ENCODE measurements around the gene PIK3R5. TPM values are rescaled to one million over a fixed set of nuclear protein-coding genes. Genes with fewer than 3 reads are reported as not detected.
A peak's percentile ranks its signal among the peaks of the same experiment; 100 is the strongest.

Gene PIK3R5
- total RNA-seq, 1 donor from 2014 or later, result 44.0 TPM

GRCh38 chr17:8930649-8931048 lies 34.9 kb downstream of the PIK3R5 start:
- no peaks in the 10 kb centered on the region for H3K36me3 ChIP-seq
- no peak for DNase-seq
- peaks cover 3% of the 10 kb centered on the region for H3K4me1 ChIP-seq
- no peak overlapping the region for H3K4me3 ChIP-seq
- no peak overlapping the region for H3K27ac ChIP-seq
- intact Hi-C loops (cut with DNase I), result no loop called here
- H3K9me3 ChIP-seq, result peaks cover 15% of the 10 kb centered on the region
- peak; percentile 54 to 65 for ATAC-seq
- H3K27me3 ChIP-seq (ENCODE audit: low read depth), result no peaks in the 10 kb centered on the region
- no peak for TF ChIP-seq CTCF (IDR thresholded peaks at IDR 0.05)

DNA sequence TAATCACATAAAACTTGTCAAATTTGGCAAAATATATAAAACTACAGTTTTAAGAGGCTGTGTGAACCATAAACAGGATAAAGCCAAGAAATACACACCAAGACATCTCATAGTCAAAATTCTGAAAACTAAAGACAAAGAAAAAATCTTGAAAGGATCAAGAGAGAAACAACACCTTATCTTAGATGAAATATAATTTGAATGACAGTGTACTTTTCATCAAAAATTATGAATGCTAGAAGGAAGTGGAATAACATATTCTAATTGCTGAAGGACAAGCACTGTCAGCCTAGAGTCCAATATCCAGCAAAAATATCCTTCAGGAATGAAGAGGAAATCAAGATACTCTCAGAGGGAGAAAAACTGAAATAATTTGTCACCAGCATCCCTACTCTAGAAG lies 37.2 kb downstream of the PIK3R5 start:
- H3K9me3 ChIP-seq, result peaks cover 15% of the 10 kb centered on the region
- H3K4me1 ChIP-seq, result peaks cover 2% of the 10 kb centered on the region
- no peak overlapping the region for H3K4me3 ChIP-seq
- no peaks in the 10 kb centered on the region for H3K36me3 ChIP-seq
- TF ChIP-seq CTCF (IDR thresholded peaks at IDR 0.05), result no peak
- H3K27ac ChIP-seq, result no peak overlapping the region
- intact Hi-C loops (cut with DNase I), result no loop called here
- no peaks in the 10 kb centered on the region for H3K27me3 ChIP-seq (ENCODE audit: low read depth)
- DNase-seq (no peak), ATAC-seq (no peak)

DNA sequence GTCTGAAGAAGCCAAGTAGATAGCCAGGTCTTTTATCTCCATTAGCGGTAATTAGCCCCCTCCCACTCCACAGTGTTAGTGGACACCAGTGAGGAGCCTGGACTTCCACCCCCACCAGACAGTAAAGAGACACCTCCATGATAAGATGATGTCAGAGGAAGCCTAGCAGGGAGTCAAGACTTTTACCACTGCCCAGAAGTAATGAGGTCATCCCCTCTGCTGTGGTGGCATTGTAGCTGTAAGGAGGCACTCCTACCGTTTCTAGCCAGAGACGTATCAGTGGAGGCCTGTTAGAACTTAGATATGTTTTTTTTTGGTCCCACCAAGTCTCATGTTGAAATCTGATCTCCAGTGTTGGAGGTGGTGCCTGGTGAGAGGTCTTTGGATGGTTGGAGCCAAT lies 38.1 kb downstream of the PIK3R5 start:
- H3K27me3 ChIP-seq (ENCODE audit: low read depth), result no peaks in the 10 kb centered on the region
- no peak overlapping the region for H3K4me3 ChIP-seq
- intact Hi-C loops (cut with DNase I), result no loop called here
- no peak for ATAC-seq
- H3K4me1 ChIP-seq, result peaks cover 8% of the 10 kb centered on the region
- no peaks in the 10 kb centered on the region for H3K36me3 ChIP-seq
- peaks cover 15% of the 10 kb centered on the region for H3K9me3 ChIP-seq
- TF ChIP-seq CTCF (IDR thresholded peaks at IDR 0.05), result no peak
- no peak for DNase-seq
- H3K27ac ChIP-seq, result no peak overlapping the region

DNA sequence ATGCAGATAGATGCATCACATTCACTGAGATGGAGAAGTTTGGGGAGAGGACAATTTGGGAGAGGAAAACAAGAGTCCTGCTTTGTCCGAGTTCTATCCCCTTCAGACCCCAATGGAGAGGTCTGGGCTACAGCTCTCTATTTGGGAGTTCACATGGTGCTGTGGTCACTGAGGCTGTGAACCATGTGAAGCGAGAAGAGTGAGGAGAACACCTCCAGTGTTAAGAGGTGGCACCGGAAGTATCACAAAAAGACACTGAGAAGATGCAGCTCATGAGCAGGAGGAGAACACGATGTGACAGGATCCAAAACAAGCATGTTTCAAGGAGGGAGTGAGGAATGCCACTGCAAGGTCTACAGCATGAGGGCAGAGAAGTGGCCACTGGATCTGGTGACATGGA lies 39.7 kb downstream of the PIK3R5 start:
- Histone ChIP-seq H3K4me1 (peaks cover 8% of the 10 kb centered on the region), H3K36me3 (no peaks in the 10 kb centered on the region), H3K4me3 (no peak overlapping the region), H3K9me3 (peaks cover 15% of the 10 kb centered on the region), H3K27me3 (ENCODE audit: low read depth) (no peaks in the 10 kb centered on the region), H3K27ac (no peak overlapping the region)
- TF ChIP-seq CTCF (IDR thresholded peaks at IDR 0.05), result no peak
- intact Hi-C loops (cut with DNase I), result no loop called here
- DNase-seq (no peak), ATAC-seq (no peak)

DNA sequence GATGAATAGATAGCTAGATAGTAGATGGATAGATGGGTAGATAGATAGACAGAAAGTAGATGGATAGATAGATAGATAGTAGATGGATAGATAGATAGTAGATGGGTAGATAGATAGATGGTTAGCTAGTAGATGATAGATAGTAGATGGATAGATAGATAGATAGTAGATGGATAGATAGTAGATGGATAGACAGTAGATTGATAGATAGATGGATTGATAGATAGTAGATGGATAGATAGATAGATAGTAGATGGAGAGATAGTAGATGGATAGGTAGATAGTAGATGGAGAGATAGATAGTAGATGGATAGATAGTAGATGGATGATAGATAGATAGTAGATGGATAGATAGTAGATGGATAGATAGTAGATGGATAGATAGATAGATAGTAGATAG lies 40.4 kb downstream of the PIK3R5 start:
- H3K36me3 ChIP-seq, result no peaks in the 10 kb centered on the region
- ATAC-seq (no peak), DNase-seq (no peak)
- peaks cover 8% of the 10 kb centered on the region for H3K4me1 ChIP-seq
- intact Hi-C loops (cut with DNase I), result no loop called here
- no peak overlapping the region for H3K4me3 ChIP-seq
- no peaks in the 10 kb centered on the region for H3K27me3 ChIP-seq (ENCODE audit: low read depth)
- no peak for TF ChIP-seq CTCF (IDR thresholded peaks at IDR 0.05)
- no peak overlapping the region for H3K27ac ChIP-seq
- H3K9me3 ChIP-seq, result peaks cover 15% of the 10 kb centered on the region

DNA sequence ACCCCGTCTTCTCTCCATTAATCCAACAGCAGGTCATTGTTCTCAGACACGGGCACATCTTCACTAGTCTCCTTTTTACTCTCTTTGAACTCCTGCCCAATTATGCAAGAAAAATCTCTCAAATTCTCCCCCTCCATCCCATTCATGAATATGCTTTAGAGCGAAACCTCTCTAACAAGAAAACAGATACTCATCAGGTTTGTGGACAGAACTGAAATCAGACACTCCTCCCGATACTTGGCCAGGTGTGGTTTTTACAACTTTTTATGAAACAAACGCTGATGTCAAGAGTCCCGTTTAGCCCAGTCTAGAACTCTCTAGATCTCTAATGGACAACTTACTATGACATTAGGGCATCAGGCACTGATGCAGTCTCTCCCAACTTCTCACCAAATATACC lies 40.9 kb downstream of the PIK3R5 start:
- H3K27ac ChIP-seq, result no peak overlapping the region
- peaks cover 8% of the 10 kb centered on the region for H3K4me1 ChIP-seq
- intact Hi-C loops (cut with DNase I), result no loop called here
- H3K9me3 ChIP-seq, result peaks cover 15% of the 10 kb centered on the region
- ATAC-seq (no peak), DNase-seq (no peak)
- no peaks in the 10 kb centered on the region for H3K36me3 ChIP-seq
- H3K4me3 ChIP-seq, result no peak overlapping the region
- no peak for TF ChIP-seq CTCF (IDR thresholded peaks at IDR 0.05)
- H3K27me3 ChIP-seq (ENCODE audit: low read depth), result no peaks in the 10 kb centered on the region
